Ishikawa (cell line): ENCODE data around the gene KCNAB1.

Experiments
- CEBPB ChIP-seq: IDR thresholded peaks from 2 replicates; pipeline ENCODE4 v1.6.1; 2012
- CREB1 ChIP-seq: IDR thresholded peaks from 2 replicates; pipeline ENCODE4 v1.6.1; 2012; ENCODE audit warnings: low read depth
- EGR1 ChIP-seq: IDR thresholded peaks from 2 replicates; pipeline ENCODE4 v1.6.1; 2012
- EP300 ChIP-seq: IDR thresholded peaks from 2 replicates; pipeline ENCODE4 v1.6.1; 2012; ENCODE audit warnings: borderline replicate concordance
- FOXM1 ChIP-seq: IDR thresholded peaks from 2 replicates; pipeline ENCODE4 v1.6.1; 2012; ENCODE audit warnings: low read depth, borderline replicate concordance
- NFIC ChIP-seq: IDR thresholded peaks from 2 replicates; pipeline ENCODE4 v1.6.1; 2012
- RAD21 ChIP-seq: IDR thresholded peaks from 2 replicates; pipeline ENCODE4 v1.6.1; 2012; ENCODE audit warnings: low read depth
- TAF1 ChIP-seq: IDR thresholded peaks from 2 replicates; pipeline ENCODE4 v1.6.1; 2012; ENCODE audit warnings: low read depth, mild to moderate bottlenecking
- TCF12 ChIP-seq: IDR thresholded peaks from 2 replicates; pipeline ENCODE4 v1.6.1; 2012; ENCODE audit warnings: low read depth
- TEAD4 ChIP-seq: IDR thresholded peaks from 2 replicates; pipeline ENCODE4 v1.6.1; 2012
- YY1 ChIP-seq: IDR thresholded peaks from 2 replicates; pipeline ENCODE4 v1.6.1; 2012; ENCODE audit warnings: low read depth
- ZBTB7A ChIP-seq: IDR thresholded peaks from 2 replicates; pipeline ENCODE4 v1.6.1; 2012; ENCODE audit warnings: low read depth
- TF ChIP-seq, protein P1 (sequence below): IDR thresholded peaks from 2 replicates; pipeline ENCODE4 v1.6.1; 2012
- TF ChIP-seq, protein P2 (sequence below): IDR thresholded peaks from 2 replicates; pipeline ENCODE4 v1.6.1; 2012
- TF ChIP-seq, protein P3 (sequence below): IDR thresholded peaks from 2 replicates; pipeline ENCODE4 v1.6.1; 2012; ENCODE audit warnings: low read depth, mild to moderate bottlenecking

Gene KCNAB1

DNA sequence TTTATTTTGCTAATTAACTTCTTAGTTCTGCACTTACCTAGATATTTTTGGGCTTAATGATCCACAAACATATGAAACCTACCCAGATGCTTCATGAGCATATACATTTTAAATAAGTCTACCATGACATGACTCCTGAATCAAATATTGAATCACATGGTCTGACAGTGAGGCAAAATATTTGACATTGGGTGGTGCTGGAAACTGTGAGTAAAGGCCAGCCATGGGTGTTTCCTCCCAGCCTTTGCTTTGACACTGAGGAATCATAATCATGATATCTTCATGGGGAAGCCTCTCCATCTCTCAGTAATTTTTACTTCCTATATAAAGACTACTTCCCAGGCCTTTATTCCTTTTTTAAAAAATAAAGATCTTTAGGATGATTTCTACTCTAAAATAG lies 457.4 kb downstream of the KCNAB1 start:
- TF ChIP-seq TAF1 = no peak
- TF ChIP-seq CEBPB = no peak
- no peak for TF ChIP-seq EGR1
- no peak for TF ChIP-seq CREB1
- TF ChIP-seq, protein P1, sequence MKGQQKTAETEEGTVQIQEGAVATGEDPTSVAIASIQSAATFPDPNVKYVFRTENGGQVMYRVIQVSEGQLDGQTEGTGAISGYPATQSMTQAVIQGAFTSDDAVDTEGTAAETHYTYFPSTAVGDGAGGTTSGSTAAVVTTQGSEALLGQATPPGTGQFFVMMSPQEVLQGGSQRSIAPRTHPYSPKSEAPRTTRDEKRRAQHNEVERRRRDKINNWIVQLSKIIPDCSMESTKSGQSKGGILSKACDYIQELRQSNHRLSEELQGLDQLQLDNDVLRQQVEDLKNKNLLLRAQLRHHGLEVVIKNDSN = no peak
- no peak for TF ChIP-seq EP300
- no peak for TF ChIP-seq RAD21
- no peak for TF ChIP-seq YY1
- TF ChIP-seq ZBTB7A = no peak
- TF ChIP-seq TCF12 = no peak
- no peak for TF ChIP-seq NFIC
- no peak for TF ChIP-seq FOXM1
- no peak for TF ChIP-seq TEAD4
- TF ChIP-seq, protein P2, sequence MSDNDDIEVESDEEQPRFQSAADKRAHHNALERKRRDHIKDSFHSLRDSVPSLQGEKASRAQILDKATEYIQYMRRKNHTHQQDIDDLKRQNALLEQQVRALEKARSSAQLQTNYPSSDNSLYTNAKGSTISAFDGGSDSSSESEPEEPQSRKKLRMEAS = no peak

DNA sequence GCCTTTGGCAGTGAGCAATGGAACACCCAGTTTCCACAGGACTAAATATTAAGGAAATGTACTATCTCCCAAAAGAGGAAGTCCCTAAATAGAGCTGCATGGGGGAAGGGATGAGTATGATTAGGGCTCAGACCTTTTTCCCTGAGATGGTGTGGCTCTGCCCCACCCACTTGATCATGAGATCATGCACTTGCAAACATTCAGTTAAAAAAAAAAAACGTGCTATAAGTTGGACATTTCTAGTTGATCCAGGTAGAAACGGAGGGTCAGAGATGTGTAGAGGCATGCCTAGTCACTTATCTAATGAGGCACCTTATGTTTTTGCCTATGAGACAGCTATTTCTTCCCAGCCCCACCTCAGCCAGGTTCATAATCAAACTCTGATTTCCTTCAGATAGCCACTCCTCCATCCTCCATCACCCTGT lies 459.1 kb downstream of the KCNAB1 start:
- no peak for TF ChIP-seq TAF1
- TF ChIP-seq ZBTB7A = no peak
- TF ChIP-seq, protein P3, sequence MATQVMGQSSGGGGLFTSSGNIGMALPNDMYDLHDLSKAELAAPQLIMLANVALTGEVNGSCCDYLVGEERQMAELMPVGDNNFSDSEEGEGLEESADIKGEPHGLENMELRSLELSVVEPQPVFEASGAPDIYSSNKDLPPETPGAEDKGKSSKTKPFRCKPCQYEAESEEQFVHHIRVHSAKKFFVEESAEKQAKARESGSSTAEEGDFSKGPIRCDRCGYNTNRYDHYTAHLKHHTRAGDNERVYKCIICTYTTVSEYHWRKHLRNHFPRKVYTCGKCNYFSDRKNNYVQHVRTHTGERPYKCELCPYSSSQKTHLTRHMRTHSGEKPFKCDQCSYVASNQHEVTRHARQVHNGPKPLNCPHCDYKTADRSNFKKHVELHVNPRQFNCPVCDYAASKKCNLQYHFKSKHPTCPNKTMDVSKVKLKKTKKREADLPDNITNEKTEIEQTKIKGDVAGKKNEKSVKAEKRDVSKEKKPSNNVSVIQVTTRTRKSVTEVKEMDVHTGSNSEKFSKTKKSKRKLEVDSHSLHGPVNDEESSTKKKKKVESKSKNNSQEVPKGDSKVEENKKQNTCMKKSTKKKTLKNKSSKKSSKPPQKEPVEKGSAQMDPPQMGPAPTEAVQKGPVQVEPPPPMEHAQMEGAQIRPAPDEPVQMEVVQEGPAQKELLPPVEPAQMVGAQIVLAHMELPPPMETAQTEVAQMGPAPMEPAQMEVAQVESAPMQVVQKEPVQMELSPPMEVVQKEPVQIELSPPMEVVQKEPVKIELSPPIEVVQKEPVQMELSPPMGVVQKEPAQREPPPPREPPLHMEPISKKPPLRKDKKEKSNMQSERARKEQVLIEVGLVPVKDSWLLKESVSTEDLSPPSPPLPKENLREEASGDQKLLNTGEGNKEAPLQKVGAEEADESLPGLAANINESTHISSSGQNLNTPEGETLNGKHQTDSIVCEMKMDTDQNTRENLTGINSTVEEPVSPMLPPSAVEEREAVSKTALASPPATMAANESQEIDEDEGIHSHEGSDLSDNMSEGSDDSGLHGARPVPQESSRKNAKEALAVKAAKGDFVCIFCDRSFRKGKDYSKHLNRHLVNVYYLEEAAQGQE = no peak
- no peak for TF ChIP-seq NFIC
- TF ChIP-seq TCF12 = no peak
- no peak for TF ChIP-seq FOXM1
- TF ChIP-seq, protein P2 = no peak
- no peak for TF ChIP-seq YY1
- TF ChIP-seq TEAD4 = no peak
- TF ChIP-seq EP300 = no peak
- TF ChIP-seq CEBPB = no peak

DNA sequence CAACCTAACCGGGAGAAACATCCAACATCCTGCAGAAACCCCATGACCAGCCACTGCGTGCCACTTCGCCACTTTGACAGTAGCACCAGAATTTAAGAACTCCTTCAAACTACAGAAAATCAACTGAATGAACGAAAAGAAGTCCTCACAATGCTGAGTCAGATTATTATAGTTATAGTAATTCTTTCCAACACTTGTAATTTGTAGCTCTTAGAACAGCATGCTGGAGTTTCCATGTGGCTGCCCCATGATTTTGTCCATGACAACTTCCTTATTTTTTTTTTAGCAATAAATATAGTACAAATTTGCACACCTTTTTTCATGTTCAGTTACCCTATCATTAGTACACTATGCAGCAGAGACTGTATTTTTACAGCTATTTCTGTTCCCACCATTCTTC lies 460.7 kb downstream of the KCNAB1 start:
- TF ChIP-seq ZBTB7A (no peak), NFIC (no peak), EGR1 (no peak), YY1 (no peak), TAF1 (no peak), TEAD4 (no peak), FOXM1 (no peak), CREB1 (no peak), RAD21 (no peak)
- TF ChIP-seq, protein P2 = no peak
- TF ChIP-seq, protein P1 = no peak
- TF ChIP-seq, protein P3 = no peak

DNA sequence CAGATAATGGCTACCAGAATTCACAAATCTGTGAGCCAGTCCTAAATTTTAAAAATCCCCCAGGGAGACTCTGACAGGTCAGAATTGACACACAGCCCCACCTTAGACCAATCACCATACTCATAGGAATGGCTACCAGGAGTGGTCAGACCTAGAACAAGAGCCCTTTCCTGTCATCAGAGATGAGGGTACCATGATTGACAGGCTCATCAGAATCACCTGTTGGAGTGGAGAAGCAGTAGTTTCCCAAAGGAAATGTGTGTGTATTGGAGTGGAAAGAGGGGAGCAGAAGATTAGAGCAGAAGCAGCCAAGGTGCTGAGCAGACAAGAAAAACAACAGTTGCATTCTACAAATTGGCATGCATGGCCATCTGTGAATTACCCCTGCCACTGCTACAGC lies 461.6 kb downstream of the KCNAB1 start:
- TF ChIP-seq YY1 = no peak
- TF ChIP-seq, protein P2 = no peak
- TF ChIP-seq, protein P3 = no peak
